HG02870 (cell line): ENCODE results near the gene HIGD1B.
"Not testable (repeated sequence)": the region's sequence is repeated elsewhere in the genome, so short reads cannot be mapped to it uniquely, and the experiment has no call there.

Source experiments
- ATAC-seq: cut with Tn5 transposase; IDR thresholded peaks from one replicate; pipeline ENCODE4 v1.9.1; 2021; ENCODE audit warnings: mild to moderate bottlenecking, moderate library complexity; ENCODE audit not compliant: unreplicated experiment

Gene HIGD1B

DNA sequence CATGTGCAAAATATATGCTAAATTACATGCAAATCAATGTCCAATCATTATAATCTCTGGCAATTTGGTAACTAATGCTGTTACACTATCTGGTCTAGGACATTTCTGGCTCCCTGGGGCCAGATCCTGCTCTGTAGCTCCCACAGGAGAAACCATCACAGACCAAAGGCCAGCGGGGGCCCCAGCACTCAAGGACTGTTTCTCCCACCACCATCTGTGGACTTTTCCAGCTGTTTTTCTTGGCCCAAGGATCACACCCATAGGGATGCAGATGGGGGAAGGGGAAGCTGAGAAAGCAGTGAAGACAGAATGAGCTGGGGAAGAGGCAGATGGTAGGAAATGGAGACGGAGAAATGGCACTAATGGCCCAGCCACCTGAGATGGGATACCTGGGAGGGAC, at the start of gene HIGD1B:
HIGD1B (plus strand) TSS at position 298 of the 400 bp plus-strand sequence. CDS start 270 bp downstream, outside the sequence.
- ATAC-seq, result no peak

DNA sequence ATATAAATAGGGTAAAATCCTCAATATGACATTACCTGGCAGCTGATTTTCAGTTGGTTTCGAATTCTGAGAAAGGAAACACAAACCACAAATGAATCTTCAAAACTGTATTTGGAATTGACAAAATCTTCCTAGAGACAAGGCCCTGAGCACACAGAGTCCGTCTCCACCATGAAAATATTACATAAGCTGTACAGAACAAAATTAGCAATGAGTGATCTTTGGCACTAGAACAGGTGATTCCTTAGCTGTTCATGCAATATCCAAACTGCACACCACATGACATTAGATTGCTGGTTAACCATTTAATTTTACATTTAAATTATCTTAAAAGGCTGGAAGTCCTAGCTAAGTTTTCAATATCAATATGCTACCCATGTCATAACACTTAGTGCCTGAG, 49.3 kb upstream of the HIGD1B start:
- no peak for ATAC-seq

DNA sequence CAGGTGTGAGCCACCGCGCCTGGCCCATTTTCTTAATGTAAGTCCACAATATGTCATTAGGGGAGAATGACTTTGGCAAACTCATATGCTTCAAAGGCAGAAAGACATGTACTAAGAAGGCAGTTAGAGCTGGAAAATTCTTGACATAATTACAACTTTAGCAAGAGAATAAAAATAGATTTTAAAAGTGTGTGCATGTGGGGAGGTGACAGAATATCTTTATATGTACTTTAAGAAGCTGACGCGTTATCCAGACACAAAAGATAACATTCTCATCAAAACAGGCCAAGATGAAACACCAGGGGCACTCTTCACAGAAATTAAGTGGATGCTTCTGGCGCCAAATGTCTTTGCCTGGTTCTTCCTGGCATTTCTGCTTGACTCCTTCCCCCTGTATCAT, 45.8 kb upstream of the HIGD1B start:
- no peak for ATAC-seq

DNA sequence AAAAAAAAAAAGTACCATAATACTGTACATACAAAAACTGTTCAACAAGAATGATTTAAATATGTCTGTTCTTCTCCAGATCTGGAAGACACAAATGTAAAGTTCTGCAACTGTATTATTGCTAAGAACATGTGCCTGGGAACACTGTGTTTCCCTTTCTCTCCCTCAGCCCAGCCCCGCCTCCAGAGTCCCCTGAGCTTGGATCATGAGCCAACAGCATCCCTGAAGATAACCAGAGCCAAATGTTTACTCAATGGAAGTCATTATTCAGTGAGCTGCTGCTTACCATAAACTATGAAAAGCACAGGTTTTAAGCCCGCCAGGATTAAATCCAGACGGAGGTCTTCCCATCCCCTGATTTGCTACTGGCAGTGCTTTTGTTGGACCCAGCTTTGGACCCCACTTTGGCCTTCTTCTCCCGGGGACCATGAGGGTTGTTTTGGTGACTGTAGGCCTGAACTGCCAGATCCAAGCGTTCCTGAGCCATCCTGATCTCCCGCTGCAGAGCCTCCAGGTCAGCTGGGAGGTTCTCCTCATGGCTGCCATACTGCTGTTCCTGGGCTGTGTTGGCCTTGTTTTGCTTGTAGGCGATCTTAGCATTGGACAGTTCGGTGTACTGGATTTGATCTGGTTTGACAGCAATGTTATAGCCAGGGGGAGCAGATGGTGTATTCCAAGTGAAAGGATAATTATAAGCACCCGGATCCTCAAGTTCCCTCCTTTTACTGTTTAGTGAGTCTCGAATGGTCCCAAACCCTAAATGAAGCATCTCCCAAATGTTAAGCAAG, 43.2 kb upstream of the HIGD1B start:
- no peak for ATAC-seq

DNA sequence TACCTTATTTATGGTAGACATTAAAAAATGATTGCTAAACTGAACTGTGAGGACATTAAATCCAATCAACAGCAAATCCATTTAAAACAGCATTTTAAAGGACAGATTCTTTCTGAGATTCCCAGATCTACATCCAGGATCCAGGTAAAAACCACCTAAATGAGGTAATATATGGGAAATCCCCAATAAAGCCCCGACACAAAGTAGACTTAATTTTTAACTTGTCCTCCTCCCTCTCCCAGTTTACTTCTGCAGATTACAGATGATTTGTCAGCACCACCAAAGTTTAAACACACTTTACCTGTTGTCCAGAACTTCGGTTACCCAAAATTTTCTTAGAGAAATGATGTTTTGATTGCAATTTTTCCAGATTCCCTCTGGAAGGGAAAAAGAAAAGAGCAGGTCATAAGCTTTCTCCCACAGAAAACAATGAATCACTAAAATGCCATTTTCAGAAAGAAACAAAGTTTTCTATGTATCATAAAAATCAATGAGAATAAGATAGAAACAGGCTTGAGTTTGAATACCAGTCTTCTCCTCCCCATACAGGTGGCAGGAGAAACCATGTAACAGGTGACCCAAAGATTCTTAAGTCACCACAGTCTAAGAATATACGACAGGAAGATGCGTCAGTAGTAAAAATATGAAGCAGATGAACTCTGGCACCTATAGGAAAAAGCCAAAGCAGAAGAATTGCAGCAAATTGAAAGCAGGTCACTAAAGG, 40.4 kb upstream of the HIGD1B start:
- ATAC-seq, result no peak

DNA sequence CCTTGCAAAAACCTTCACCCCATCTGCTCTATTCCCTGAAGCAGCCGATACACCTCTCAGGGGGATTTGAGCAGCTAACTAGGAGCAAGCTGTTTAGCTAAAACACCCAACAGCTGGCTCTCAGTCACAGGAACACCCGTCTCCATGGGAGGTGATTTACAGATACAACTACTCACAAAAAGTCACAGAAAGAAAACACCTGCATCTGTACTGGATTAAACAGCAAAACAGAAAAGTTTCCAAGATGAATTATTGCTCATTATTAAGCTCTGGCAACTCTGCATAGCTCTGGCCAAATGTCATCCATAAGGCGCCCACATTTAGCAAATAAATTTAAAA, 39.9 kb upstream of the HIGD1B start:
- no peak for ATAC-seq

DNA sequence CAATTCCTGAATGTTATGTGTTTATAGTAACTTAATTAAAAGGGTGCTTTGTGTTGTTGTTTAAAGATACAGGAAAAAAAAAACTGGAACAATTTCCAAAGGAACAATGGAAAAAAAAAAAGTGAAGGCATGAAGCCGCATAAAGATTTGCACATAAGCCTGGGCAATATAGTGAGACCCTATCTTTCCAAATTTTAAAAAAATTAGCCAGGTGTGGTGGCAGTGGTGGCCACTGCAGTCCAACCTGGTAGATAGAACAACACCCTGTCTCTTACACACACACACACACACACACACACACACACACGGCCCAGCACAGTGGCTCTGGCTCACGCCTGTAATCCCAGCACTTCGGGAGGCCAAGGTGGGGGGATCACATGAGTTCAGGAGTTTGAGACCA, 39.5 kb upstream of the HIGD1B start:
- no peak for ATAC-seq

DNA sequence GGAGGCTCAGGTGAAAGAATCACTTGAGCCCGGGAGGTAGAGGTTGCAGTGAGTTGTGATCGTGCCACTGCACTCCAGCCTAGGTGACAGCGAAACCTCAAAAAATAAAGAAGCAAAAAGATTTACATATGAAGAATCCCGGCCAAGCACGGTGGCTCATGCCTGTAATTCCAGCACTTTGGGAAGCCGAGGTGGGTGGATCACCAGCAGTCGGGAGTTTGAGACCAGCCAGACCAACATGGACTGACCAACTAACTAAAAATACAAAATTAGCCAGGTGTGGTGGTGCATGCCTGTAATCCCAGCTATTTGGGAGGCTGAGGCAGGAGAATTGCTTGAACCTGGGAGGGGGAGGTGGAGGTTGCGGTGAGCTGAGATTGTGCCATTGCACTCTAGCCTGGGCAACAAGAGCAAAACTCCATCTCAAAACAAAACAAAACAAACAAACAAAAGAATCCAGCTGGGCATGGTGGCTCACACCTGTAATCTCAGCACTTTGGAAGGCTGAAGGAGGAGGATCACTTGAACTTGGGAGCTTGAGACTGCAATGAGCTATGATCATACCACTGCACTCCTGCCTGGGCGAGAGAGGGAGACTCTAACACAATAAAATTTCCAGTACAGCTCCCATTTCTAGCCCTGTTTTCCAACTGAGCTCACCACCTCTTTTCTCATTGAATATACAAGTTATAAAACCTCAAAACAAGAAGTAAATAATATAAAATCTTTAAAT, 38.9 kb upstream of the HIGD1B start:
- ATAC-seq, result not testable (repeated sequence)

DNA sequence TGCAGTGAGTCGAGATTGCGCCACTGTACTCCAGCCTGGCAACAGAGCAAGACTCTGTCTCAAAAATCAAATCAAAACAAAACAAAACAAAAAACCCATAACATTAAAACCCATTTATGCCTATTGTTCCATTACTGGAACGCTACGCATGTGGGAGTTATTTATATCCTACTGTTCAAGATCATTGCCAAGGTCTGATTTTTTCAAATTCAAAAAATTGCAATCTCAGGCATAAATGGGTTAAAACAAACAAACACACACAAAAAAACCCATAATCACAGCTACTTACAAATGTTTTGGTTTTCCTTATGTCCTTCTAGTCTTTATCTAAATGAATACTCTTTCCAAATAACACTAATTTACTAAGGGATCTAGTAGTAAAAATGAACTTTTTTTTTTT, 35.4 kb upstream of the HIGD1B start:
- no peak for ATAC-seq

DNA sequence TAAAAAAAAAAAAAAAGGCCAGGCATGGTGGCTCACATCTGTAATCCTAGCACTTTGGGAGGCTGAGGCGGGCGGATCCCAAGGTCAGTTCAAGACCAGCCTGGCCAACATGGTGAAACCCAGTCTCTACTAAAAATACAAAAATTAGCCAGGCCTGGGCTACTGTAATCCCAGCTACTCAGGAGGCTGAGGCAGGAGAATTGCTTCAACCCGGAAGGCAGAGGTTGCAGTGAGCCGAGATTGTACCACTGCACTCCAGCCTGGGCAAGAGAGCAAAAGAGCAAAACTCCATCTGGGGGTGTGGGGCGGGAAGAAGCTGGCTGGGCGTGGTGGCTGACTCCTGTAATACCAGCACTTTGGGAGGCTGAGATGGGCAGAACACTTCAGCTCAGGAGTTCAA, 29.2 kb upstream of the HIGD1B start:
- not testable (repeated sequence) for ATAC-seq

DNA sequence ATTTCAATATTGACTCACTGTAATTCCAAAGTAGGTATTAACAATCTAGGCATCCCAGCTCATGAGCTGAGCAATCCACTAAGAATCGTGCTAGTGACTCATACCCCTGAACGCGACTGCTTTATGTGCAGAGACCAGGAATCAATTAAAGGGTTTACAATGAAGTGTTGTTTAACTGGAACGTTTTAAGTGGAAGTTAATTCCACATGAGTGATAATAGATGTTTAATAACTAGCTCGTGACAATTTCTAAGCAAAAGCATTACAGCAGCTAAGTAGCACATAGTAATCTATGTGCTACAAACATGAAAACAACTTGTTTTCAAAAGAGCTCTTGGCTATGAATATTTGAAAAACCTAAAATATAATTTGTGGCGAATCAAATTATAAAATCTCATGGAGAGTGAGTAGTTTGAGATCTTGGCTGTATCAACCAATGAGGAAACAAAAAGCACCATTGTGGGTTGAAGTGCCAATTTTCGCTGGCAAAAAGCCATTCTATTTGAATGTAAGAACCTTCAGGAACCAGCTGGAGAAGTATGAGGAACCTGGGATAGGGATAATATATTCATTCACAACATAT, 27.0 kb upstream of the HIGD1B start:
- no peak for ATAC-seq

DNA sequence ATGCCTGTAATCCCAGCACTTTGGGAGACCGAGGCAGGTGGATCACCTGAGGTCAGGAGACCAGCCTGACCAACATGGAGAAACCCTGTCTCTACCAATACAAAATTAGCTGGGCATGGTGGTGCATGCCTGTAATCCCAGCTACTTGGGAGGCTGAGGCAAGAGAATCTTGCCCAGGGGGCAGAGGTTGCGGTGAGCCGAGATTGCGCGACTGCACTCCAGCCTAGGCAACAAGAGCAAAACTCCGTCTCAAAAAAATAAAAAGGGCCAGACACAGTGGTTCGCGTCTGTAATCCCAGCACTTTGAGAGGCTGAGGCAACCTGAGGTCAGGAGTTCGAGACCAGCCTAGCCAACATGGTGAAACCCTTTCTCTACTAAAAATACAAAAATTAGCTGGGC, 22.4 kb upstream of the HIGD1B start:
- ATAC-seq, result not testable (repeated sequence)

DNA sequence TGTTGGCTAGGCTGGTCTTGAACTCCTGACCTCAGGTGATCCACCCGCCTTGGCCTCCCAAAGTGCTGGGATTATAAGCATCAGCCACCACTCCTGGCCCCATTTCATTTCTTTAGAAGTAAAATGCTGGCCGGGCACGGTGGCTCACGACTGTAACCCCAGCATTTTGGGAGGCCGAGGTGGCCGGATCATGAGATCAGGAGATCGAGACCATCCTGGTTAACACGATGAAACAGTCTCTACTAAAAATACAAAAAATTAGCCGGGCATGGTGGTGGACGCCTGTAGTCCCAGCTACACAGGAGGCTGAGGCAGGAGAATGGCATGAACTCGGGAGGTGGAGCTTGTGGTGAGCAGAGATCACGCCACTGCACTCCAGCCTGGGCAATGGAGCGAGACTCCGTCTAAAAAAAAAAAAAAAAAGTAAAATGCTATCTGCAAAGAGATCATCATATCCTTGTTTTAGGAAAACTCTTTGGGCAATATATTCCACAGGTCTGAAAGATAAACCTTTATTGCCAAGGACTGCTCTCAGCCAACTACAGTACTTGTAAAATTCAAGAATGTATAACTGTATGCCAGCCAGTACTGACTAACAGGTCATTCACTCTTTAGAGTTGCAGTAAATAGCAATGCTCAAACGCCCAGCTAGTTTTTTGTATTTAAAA, 21.4 kb upstream of the HIGD1B start:
- no peak for ATAC-seq

DNA sequence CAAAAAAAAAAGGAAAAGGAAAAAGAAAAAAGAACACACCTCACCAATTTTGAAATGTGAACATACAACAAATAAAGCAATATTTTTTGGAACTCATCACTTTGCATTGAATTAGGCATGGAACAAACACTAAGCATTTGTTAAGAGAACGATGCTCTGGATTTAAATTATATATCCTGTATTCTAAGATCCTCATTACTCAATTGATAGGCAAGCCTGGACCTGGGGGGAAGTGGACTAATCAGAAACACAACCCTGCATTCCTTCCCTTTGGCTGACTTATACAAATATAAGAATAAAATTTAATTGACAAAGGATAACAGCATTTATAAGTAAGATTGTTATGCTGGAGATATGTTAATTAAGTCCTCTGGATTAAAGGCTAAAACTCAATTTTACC, 19.8 kb upstream of the HIGD1B start:
- no peak for ATAC-seq

DNA sequence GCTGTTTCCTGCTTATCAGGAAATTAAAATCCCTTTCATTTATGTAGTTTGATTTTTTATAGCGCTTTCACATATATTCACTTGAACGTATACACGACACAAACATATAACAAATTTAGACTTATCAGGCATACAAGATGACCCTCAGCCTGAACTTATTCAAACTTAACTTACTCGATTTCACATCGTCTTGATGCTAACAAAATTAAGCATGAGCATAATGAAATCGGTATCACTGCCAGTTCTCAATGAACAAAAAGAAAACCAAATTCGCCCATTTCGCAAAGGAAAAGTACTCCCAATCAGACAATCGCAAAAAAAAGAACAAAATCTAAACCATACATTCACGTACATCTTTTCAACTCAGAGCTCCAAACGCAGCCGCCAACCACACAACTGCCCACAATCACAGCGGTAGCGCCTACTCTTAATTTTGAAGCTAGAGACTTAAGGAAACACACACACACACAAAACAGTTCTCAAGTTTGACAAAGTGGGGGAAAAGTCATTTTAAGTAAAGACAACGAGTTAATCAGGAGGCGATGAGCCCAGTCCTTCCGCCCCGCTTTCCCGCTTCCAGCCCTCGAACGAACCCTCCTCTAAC, 18.7 kb upstream of the HIGD1B start:
- ATAC-seq, result no peak

DNA sequence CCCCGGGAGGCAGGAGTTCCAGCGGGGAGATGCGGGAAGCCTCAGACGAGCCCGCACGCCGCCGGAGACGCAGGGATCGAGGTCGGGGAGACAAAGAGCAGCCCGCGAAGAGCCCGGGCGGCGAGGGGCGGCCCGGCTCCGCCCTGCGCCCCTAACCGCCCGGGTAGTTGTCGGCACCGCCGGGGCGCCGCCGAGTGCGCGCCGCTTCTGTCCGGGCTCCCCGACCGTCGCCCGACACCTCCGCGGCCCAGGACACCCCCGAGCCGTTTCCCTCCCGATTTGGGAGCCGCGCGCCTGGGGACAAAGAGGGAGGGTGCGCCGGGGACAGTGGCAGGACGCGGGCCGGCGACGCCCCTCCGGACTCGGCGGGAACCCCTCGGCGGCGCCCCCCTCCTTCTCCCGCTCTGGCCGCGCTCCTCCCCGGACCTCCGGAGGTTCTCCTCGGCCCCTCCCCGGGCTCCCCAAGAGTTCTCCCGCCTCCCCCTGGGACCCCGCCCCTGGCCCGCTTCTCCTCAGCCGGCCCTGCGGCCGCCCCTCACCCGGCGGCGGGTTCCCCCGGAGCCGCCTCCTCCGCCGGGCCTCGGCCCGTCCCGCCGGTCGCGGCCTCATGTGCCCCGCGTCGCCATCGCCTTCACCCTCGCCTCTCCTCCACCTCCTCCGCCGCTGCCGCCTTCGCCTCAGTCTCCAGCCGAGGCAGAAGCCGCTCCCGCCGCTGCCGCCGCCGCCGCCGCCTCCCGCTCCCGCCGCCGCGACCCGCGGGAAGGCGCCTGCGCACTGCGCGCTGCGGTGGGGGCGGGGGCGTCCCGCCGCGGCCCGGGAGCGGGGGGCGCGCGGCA, 17.9 kb upstream of the HIGD1B start, which contains the start of gene GJC1:
GJC1 (minus strand) TSS at position 765 of the 836 bp plus-strand sequence. CDS start 24,470 bp downstream, outside the sequence.
- no peak for ATAC-seq

DNA sequence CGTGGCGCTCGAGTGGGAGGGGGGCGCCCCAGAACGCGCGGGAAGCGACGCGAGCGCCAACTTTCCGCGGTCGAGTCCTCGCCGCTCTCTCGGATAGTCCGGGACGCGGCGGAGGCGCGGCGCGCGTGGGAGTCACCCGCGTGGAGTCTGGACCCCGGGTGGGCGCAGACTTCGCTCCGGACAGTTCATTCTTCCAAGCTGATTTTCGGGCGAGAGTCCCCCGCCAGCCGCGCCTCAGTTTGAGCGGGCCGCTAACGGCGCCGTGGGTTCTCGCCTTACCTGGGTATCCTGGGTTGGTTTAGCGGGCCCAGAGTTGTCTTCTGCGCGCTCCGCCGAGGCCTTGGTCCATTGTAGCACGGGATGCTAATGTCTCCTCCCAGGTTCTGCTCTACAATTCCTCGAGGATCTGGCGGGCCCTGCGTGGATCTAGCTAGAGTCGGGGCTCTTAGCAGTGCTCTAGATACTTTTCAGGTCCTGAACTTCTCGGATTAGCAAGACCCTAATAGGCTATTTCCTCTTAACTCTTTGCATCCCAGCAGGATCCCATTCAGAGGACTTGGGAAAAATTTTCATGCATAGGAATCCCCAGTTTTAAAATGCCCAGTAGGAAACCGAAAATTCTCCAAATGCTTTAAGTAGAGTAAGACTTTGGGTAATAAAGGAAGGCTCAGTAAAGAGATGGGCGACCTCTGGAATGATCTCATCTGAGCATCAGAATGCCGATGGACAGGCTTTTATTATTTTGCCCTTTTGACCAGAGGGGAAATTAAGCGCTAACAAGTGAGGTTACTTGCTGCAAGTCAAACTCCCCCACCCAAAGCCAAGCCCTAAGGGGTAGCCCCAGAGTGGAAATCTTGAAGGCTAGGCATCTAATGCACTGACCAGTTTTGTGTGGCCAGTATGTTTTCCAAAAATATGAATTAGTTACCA, 17.1 kb upstream of the HIGD1B start:
- no peak for ATAC-seq

DNA sequence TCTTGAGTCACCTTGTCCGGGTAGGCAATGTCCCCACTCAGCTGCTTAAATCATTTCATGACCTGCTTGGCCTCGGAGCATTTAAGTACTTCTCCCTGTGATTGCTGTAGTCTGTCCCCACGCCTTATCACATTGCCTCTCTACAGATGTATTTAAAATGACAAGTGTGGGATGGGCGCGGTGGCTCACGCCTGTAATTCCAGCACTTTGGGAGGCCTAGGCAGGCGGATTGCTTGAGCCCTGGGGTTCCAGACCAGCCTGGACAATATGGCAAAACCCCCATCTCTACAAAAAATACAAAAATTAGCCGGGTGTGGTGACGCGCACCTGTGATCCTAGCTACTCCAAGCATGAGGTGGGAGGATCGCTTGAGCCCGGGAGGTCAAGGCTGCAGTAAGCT, 16.3 kb upstream of the HIGD1B start:
- no peak for ATAC-seq
